Erythroblast (primary cell): ENCODE data around the gene MYO16.

Experiments
- DNase-seq, 2 experiments: peaks; one replicate each; lab custom pipeline; 2025; lab: John Stamatoyannopoulos, UW
- GATA1 ChIP-seq: IDR thresholded peaks from 2 replicates; pipeline ENCODE4 v1.6.1; 2011; ENCODE audit warnings: low read depth, mild to moderate bottlenecking, control low read depth, low read length, moderate library complexity
- POLR2A ChIP-seq: IDR thresholded peaks from 2 replicates; pipeline ENCODE4 v1.6.1; 2011; ENCODE audit warnings: mild to moderate bottlenecking, low read length

Gene MYO16

GRCh38 chr13:109140054-109140453, 510.6 kb downstream of the MYO16 start:
- no peak for DNase-seq
- no peak for TF ChIP-seq GATA1

GRCh38 chr13:109140479-109141349, 511.3 kb downstream of the MYO16 start:
- no peak for DNase-seq
- TF ChIP-seq POLR2A = no peak
- no peak for TF ChIP-seq GATA1

GRCh38 chr13:109141706-109142105, 512.3 kb downstream of the MYO16 start:
- no peak for DNase-seq
- no peak for TF ChIP-seq GATA1
- TF ChIP-seq POLR2A = no peak

GRCh38 chr13:109144693-109145437, 515.5 kb downstream of the MYO16 start:
- TF ChIP-seq POLR2A = no peak
- TF ChIP-seq GATA1 = no peak

GRCh38 chr13:109145631-109146030, 516.2 kb downstream of the MYO16 start:
- peak; percentile 3 to 10 for DNase-seq
- TF ChIP-seq POLR2A (no peak), GATA1 (no peak)

More at GRCh38 chr13:109144693-109145437, 515.5 kb downstream of the MYO16 start:
- DNase-seq = no peak

GRCh38 chr13:109146393-109146792, 517.0 kb downstream of the MYO16 start:
- DNase-seq = no peak
- TF ChIP-seq POLR2A = no peak

- no peak for DNase-seq
- no peak for TF ChIP-seq GATA1
- no peak for TF ChIP-seq POLR2A
Measured at GRCh38 chr13:109146912-109147647, 517.7 kb downstream of the MYO16 start.

GRCh38 chr13:109148243-109148642, 518.8 kb downstream of the MYO16 start:
- DNase-seq = no peak
- TF ChIP-seq POLR2A (no peak), GATA1 (no peak)

- TF ChIP-seq POLR2A (no peak), GATA1 (no peak)
- no peak for DNase-seq
Measured at GRCh38 chr13:109150696-109151095, 521.3 kb downstream of the MYO16 start.

GRCh38 chr13:109151255-109151654, 521.8 kb downstream of the MYO16 start:
- no peak for DNase-seq

GRCh38 chr13:109151696-109152095, 522.3 kb downstream of the MYO16 start:
- no peak for DNase-seq
- TF ChIP-seq GATA1 = no peak
- TF ChIP-seq POLR2A = no peak

More at GRCh38 chr13:109151255-109151654, 521.8 kb downstream of the MYO16 start:
- no peak for TF ChIP-seq GATA1
- TF ChIP-seq POLR2A = no peak

GRCh38 chr13:109152311-109152820, 523.0 kb downstream of the MYO16 start:
- DNase-seq = no peak
- TF ChIP-seq GATA1 (no peak), POLR2A (no peak)

GRCh38 chr13:109152941-109153340, 523.5 kb downstream of the MYO16 start:
- no peak for DNase-seq
- TF ChIP-seq POLR2A (no peak), GATA1 (no peak)
